Keratinocyte (primary cell): ENCODE measurements around the gene CARD8.

Source experiments
- EZH2 ChIP-seq: IDR thresholded peaks from one replicate; pipeline ENCODE4 v1.6.1; 2012; ENCODE audit warnings: inconsistent platforms, mild to moderate bottlenecking, low read length, moderate library complexity
- TF ChIP-seq, protein P1 (sequence below), 3 experiments: IDR thresholded peaks in 1 of 3; conservative IDR thresholded peaks in 1 of 3; optimal IDR thresholded peaks in 1 of 3; 2 replicates in 2 of 3; 3 replicates in 1 of 3; pipeline versions ENCODE3 to v1.5.1; 2011; ENCODE audit warnings: low read length in 3 of 3, mild to moderate bottlenecking in 3 of 3, moderate library complexity in 2 of 3, control low read depth in 1 of 3, inconsistent platforms in 1 of 3; ENCODE audit not compliant: insufficient read depth in 2 of 3; ENCODE audit errors: extremely low read depth in 1 of 3

GRCh38 chr19:48302600-48302959, 46.9 kb upstream of the CARD8 start:
- TF ChIP-seq, protein P1, sequence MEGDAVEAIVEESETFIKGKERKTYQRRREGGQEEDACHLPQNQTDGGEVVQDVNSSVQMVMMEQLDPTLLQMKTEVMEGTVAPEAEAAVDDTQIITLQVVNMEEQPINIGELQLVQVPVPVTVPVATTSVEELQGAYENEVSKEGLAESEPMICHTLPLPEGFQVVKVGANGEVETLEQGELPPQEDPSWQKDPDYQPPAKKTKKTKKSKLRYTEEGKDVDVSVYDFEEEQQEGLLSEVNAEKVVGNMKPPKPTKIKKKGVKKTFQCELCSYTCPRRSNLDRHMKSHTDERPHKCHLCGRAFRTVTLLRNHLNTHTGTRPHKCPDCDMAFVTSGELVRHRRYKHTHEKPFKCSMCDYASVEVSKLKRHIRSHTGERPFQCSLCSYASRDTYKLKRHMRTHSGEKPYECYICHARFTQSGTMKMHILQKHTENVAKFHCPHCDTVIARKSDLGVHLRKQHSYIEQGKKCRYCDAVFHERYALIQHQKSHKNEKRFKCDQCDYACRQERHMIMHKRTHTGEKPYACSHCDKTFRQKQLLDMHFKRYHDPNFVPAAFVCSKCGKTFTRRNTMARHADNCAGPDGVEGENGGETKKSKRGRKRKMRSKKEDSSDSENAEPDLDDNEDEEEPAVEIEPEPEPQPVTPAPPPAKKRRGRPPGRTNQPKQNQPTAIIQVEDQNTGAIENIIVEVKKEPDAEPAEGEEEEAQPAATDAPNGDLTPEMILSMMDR (optimal IDR thresholded peaks at IDR 0.05 in 1 of 3, IDR thresholded peaks at IDR 0.05 in 1 of 3, conservative IDR thresholded peaks at IDR 0.05 in 1 of 3; ENCODE audit: extremely low read depth in 1 of 3, insufficient read depth in 2 of 3, low read length in 3 of 3): no peak
- no peak for TF ChIP-seq EZH2
